COLO668 (cell line): ENCODE measurements around the gene NOXA1.
"Not testable (repeated sequence)": the region's sequence is repeated elsewhere in the genome, so short reads cannot be mapped to it uniquely, and the experiment has no call there.

Source experiments
- DNase-seq: peaks from one replicate; lab custom pipeline; 2025; ENCODE audit not compliant: unreplicated experiment; lab: John Stamatoyannopoulos, UW

Gene NOXA1

GRCh38 chr9:137462986-137463930 is 40.1 kb downstream of the NOXA1 start:
- DNase-seq = no peak

- DNase-seq = no peak
Measured at GRCh38 chr9:137463931-137464290, 40.7 kb downstream of the NOXA1 start.

- DNase-seq = no peak
Measured at GRCh38 chr9:137464291-137464999, 41.3 kb downstream of the NOXA1 start.

GRCh38 chr9:137465000-137465719 is 42.0 kb downstream of the NOXA1 start:
- no peak for DNase-seq

- no peak for DNase-seq
Measured at GRCh38 chr9:137465720-137466388, 42.7 kb downstream of the NOXA1 start.

GRCh38 chr9:137466389-137467085 is 43.3 kb downstream of the NOXA1 start:
- DNase-seq = not testable (repeated sequence)

- no peak for DNase-seq
Measured at GRCh38 chr9:137467161-137467581, 44.0 kb downstream of the NOXA1 start.

GRCh38 chr9:137467896-137468295 is 44.7 kb downstream of the NOXA1 start:
- no peak for DNase-seq

GRCh38 chr9:137470785-137471184 is 47.6 kb downstream of the NOXA1 start:
- DNase-seq = no peak

- no peak for DNase-seq
Measured at GRCh38 chr9:137474271-137474670, 51.1 kb downstream of the NOXA1 start.

GRCh38 chr9:137475666-137476065 is 52.5 kb downstream of the NOXA1 start:
- DNase-seq = no peak

GRCh38 chr9:137476856-137477255 is 53.7 kb downstream of the NOXA1 start:
- no peak for DNase-seq

- DNase-seq = no peak
Measured at GRCh38 chr9:137477778-137478612, 54.8 kb downstream of the NOXA1 start.

- DNase-seq = no peak
Measured at GRCh38 chr9:137478613-137478961, 55.4 kb downstream of the NOXA1 start.

GRCh38 chr9:137478962-137479861 is 56.0 kb downstream of the NOXA1 start:
- no peak for DNase-seq

- no peak for DNase-seq
Measured at GRCh38 chr9:137479892-137480685, 56.9 kb downstream of the NOXA1 start.
